ENCODE data around the gene AP5B1. TPM values are rescaled to one million over a fixed set of nuclear protein-coding genes. Genes with fewer than 3 reads are reported as not detected.

Gene AP5B1
- total and polyA plus RNA-seq, 4 donors: 5.0 to 9.3 (median 6.7) TPM

GRCh38 chr11:65793144-65793581 lies 12.4 kb upstream of the AP5B1 start:
- WGBS (ENCODE audit: insufficient coverage): 59% methylated on average over 16 of the region's 16 CpGs
- H3K36me3 ChIP-seq (ENCODE audit: control insufficient read depth, insufficient read depth, low read length): no peaks in the 10 kb centered on the region
- no peaks in the 10 kb centered on the region for H3K9me3 ChIP-seq (ENCODE audit: control insufficient read depth, insufficient read depth, low read length)
- H3K4me3 ChIP-seq (ENCODE audit: low read depth, low read length): no peak overlapping the region
- peaks cover 3% of the 10 kb centered on the region for H3K4me1 ChIP-seq (ENCODE audit: control insufficient read depth, insufficient read depth, low read length)
- DNase-seq (ENCODE audit: low read depth in 4 of 6, low spot score in 6 of 6): no peak
- peaks cover 34% of the 10 kb centered on the region for H3K27me3 ChIP-seq (ENCODE audit: control insufficient read depth, insufficient read depth, low read length)
- no peak overlapping the region for H3K27ac ChIP-seq (ENCODE audit: low read depth, low read length)

GRCh38 chr11:65792456-65792855 lies 11.7 kb upstream of the AP5B1 start:
- no peaks in the 10 kb centered on the region for H3K9me3 ChIP-seq (ENCODE audit: control insufficient read depth, insufficient read depth, low read length)
- DNase-seq (ENCODE audit: low read depth in 4 of 6, low spot score in 6 of 6): no peak
- 83% methylated on average over 6 of the region's 16 CpGs for WGBS (ENCODE audit: insufficient coverage)
- H3K36me3 ChIP-seq (ENCODE audit: control insufficient read depth, insufficient read depth, low read length): no peaks in the 10 kb centered on the region
- peaks cover 39% of the 10 kb centered on the region for H3K27me3 ChIP-seq (ENCODE audit: control insufficient read depth, insufficient read depth, low read length)
- H3K27ac ChIP-seq (ENCODE audit: low read depth, low read length): no peak overlapping the region
- H3K4me3 ChIP-seq (ENCODE audit: low read depth, low read length): no peak overlapping the region
- H3K4me1 ChIP-seq (ENCODE audit: control insufficient read depth, insufficient read depth, low read length): peaks cover 10% of the 10 kb centered on the region

DNA sequence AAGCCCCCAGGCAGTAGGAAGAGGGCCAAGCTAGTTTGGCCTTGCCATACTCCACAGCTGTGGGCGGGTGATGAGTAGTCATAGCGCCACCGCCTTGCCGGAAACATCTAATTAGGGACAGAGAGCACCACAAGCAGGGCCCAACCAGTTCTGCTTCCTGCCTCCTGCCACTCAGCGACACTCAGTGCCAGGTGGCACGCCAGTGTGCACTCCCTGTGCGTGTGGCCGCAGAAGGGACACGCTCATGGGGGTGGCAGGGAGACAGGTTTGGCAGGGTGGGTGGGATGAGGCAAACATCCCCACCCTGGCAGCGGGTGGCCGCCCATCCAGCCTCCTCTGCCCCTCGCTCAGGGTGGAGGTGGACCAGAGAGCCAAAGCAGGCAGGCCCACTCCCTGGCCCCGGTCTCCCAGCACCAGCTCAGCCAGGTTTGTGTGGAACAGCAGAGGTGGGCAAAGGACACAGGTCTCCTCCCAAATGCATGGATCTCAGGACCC lies 11.0 kb upstream of the AP5B1 start:
- no peak overlapping the region for H3K4me3 ChIP-seq (ENCODE audit: low read depth, low read length)
- WGBS (ENCODE audit: insufficient coverage): 93% methylated on average over 8 of the region's 13 CpGs
- no peaks in the 10 kb centered on the region for H3K36me3 ChIP-seq (ENCODE audit: control insufficient read depth, insufficient read depth, low read length)
- H3K27ac ChIP-seq (ENCODE audit: low read depth, low read length): no peak overlapping the region
- peaks cover 45% of the 10 kb centered on the region for H3K27me3 ChIP-seq (ENCODE audit: control insufficient read depth, insufficient read depth, low read length)
- H3K9me3 ChIP-seq (ENCODE audit: control insufficient read depth, insufficient read depth, low read length): no peaks in the 10 kb centered on the region
- H3K4me1 ChIP-seq (ENCODE audit: control insufficient read depth, insufficient read depth, low read length): peaks cover 15% of the 10 kb centered on the region
- no peak for DNase-seq (ENCODE audit: low read depth in 4 of 6, low spot score in 6 of 6)

DNA sequence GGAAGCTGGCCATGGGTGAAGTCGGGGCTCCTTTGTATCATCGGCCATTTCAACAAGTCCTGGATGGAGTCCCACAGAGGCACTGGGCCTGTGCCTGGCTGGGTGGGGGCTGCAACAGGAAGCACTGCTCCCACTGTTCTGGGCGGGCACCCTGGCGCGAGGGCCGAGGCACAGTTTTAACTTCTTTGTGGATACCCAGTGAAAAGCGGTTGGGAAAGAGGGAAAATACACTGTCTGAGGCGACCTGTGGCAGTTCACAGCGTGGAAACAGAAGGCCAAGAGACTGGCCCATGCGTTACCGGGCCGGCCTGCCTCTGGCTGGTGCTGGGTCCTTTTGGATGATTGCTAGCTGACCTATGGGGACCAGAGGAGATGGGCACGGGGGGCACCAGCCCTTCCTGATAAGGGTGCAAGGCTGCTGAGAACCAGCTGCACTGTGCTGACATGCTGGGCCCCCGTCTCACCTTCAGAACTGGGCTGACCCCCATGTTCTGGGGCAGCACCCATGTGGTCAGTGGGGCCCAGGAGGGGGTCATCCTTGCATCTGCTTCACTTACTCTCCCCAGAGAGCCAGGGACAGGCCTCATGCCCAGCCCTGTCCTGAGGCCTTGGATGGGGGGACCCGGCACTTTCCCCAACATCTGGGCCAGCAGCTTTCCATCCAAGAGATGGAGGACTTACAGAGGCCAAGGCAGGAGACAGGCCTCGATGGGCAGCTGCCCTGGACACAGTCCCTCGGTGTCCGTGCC lies 10.3 kb upstream of the AP5B1 start:
- DNase-seq (ENCODE audit: low read depth in 4 of 6, low spot score in 6 of 6): no peak
- Histone ChIP-seq H3K27me3 (ENCODE audit: control insufficient read depth, insufficient read depth, low read length) (peaks cover 52% of the 10 kb centered on the region), H3K27ac (ENCODE audit: low read depth, low read length) (no peak overlapping the region), H3K9me3 (ENCODE audit: control insufficient read depth, insufficient read depth, low read length) (no peaks in the 10 kb centered on the region), H3K4me3 (ENCODE audit: low read depth, low read length) (no peak overlapping the region), H3K4me1 (ENCODE audit: control insufficient read depth, insufficient read depth, low read length) (peaks cover 21% of the 10 kb centered on the region), H3K36me3 (ENCODE audit: control insufficient read depth, insufficient read depth, low read length) (no peaks in the 10 kb centered on the region)
- 83% methylated on average over 18 of the region's 18 CpGs for WGBS (ENCODE audit: insufficient coverage)

DNA sequence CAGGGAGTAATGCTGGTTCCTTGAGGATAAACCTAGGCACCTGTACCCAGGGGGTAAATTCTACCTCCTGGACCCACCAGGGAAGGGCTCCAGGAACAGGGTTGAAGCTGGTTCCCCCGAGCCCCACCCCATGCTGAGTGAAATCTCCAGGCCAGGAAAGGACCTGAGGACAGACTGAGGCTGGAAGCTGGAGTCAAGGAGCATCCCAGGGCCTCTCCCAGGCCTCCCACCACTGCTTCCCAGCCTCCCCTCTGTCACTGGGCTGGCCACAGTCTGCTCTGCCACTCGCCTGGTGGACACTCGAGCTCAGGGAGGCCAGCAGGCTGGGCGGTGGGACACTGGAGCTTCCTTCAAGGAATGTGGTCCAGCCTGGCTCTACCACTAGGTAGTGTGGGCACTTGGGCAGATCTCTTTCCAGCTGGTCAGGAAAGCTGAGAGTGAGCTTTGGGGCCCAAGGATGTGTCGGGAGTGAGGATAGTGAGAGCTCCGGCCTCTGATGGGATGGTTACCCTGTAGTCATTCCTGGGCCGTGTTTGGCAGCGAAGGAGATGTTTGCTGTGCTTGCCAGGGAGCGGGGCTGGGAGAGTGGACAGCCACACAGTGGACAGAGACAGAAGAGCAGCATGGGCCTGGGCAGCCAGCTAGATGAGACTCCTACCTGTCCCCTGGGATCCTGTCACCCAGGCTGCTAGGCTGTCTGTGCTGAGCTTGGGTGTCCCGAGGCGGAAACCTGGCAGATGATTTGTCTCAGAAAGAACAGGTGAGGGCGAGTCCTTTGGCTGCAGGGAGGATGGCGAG lies 9.5 kb upstream of the AP5B1 start:
- Histone ChIP-seq H3K27me3 (ENCODE audit: control insufficient read depth, insufficient read depth, low read length) (peaks cover 60% of the 10 kb centered on the region), H3K4me1 (ENCODE audit: control insufficient read depth, insufficient read depth, low read length) (peaks cover 22% of the 10 kb centered on the region), H3K4me3 (ENCODE audit: low read depth, low read length) (no peak overlapping the region), H3K9me3 (ENCODE audit: control insufficient read depth, insufficient read depth, low read length) (no peaks in the 10 kb centered on the region), H3K27ac (ENCODE audit: low read depth, low read length) (no peak overlapping the region), H3K36me3 (ENCODE audit: control insufficient read depth, insufficient read depth, low read length) (no peaks in the 10 kb centered on the region)
- no peak for DNase-seq (ENCODE audit: low read depth in 4 of 6, low spot score in 6 of 6)
- 74% methylated on average over 13 of the region's 13 CpGs for WGBS (ENCODE audit: insufficient coverage)

DNA sequence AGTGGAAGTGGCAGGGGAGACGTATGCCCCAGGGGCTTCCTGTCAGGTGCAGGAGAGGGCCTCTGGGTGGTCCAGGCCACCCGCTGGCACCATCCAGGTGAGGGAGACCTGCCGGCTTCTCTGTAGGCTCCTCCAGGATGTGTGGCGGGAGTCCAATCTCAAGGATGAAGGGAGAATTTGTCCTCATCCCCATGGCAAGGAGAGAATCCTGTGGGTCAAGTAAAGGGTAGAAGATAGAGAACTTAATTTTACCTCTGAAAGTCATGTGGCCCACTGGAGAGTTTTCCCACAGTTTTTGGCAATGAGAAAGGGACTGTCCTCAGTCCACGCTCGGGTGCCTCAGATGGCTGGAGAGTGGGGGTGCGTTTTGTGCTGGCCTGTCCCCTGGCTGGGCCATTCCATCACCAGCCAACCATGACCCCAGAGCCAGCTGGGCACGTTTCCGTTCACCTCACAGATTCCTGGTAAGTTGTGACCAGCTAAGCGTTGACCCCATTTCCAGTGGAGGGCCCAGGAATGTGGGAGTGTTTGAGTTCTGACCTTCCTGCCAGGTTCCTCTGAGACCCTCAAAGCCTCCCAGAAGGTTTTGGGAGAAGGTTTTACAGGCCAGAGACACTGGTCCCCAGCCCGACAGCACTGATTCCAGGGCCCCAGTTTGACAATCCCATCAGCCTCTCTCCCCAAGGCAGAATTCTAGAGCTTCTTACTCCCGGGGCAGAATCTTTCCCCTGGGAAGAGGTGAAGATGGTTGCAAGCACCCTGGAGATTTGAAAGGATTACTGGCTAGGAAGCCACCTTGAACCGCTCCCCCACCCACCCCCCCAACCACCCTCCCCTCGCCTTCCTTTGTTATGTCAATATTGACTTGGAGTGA lies 8.7 kb upstream of the AP5B1 start:
- H3K27ac ChIP-seq (ENCODE audit: low read depth, low read length): no peak overlapping the region
- no peaks in the 10 kb centered on the region for H3K9me3 ChIP-seq (ENCODE audit: control insufficient read depth, insufficient read depth, low read length)
- H3K27me3 ChIP-seq (ENCODE audit: control insufficient read depth, insufficient read depth, low read length): peaks cover 64% of the 10 kb centered on the region
- H3K36me3 ChIP-seq (ENCODE audit: control insufficient read depth, insufficient read depth, low read length): no peaks in the 10 kb centered on the region
- 87% methylated on average over 7 of the region's 14 CpGs for whole genome bisulfite sequencing (ENCODE audit: insufficient coverage)
- no peak for DNase-seq (ENCODE audit: low read depth in 4 of 6, low spot score in 6 of 6)
- H3K4me3 ChIP-seq (ENCODE audit: low read depth, low read length): no peak overlapping the region
- peaks cover 22% of the 10 kb centered on the region for H3K4me1 ChIP-seq (ENCODE audit: control insufficient read depth, insufficient read depth, low read length)

DNA sequence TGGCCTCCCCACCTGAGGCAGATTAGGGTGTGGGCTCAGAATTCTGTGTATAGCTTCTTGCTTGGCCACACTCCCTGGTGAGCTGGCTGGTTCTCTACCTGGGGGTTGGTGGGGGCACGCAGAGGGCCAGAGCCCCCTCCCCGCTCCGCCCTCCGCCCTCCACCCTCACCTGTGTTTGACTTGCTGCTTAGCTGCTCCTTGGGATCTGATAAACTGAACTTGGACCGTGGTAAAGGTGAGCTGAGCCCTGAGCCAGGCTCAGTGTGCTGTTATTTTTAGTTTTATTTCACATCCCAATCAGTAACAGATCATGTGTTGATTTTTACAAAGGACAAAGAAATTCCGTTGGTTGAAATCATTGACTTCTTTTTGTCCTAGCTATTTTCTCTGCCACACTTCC lies 8.0 kb upstream of the AP5B1 start:
- Histone ChIP-seq H3K4me3 (ENCODE audit: low read depth, low read length) (no peak overlapping the region), H3K4me1 (ENCODE audit: control insufficient read depth, insufficient read depth, low read length) (peaks cover 27% of the 10 kb centered on the region), H3K27ac (ENCODE audit: low read depth, low read length) (no peak overlapping the region), H3K9me3 (ENCODE audit: control insufficient read depth, insufficient read depth, low read length) (no peaks in the 10 kb centered on the region), H3K36me3 (ENCODE audit: control insufficient read depth, insufficient read depth, low read length) (no peaks in the 10 kb centered on the region), H3K27me3 (ENCODE audit: control insufficient read depth, insufficient read depth, low read length) (peaks cover 64% of the 10 kb centered on the region)
- no peak for DNase-seq (ENCODE audit: low read depth in 4 of 6, low spot score in 6 of 6)
- 80% methylated on average over 1 of the region's 6 CpGs for WGBS (ENCODE audit: insufficient coverage)

DNA sequence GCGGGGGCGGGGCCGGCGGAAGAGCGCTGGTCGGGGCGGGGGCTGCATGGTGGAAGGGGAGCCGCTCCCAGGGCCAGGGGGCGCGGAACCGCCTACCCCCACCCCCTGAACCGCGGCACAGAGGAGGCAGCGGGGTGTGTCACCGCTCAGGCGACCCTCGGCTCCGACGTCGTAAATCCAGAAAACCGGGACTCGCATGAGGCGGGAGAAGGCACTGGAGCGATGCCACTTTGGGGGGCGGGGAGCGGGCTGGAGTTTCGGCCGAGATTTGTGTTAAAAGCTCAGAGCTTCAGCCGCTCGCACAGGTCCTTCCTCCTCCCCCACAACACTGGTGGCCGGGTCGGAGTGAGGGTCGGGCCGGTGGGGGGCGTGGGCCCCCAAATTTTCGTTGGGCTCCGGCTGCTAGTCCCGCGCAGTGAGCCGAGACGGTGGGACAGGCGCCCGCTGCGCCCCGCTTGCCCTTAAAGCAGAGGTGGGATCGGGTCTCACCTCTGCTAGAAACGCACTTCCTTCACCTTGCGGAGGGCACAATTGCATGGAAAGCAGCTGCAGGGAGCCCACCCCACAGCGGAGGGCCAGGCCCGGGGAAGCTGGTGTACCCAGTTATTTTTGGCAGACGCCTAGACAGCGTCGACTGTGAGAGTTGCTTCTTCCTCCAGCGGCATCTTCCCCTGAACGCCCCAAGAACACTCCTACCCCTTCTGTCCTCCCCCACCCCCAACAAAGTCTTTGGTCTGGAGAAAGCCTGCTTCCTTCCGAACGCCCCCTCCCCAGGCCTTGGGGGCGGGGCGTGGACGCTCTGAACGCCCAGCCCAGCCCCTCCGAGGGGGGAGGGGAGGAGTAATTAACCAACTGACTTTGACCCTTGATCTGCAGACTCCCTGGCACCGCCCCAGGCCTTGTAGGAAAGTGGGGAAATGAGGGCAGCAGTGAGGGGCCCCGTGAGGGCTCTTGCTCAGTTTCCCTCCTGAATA lies 7.2 kb upstream of the AP5B1 start:
- peak in 1 of 6 donors; percentile 23 for DNase-seq (ENCODE audit: low read depth in 4 of 6, low spot score in 6 of 6)
- Histone ChIP-seq H3K27ac (ENCODE audit: low read depth, low read length) (no peak overlapping the region), H3K4me3 (ENCODE audit: low read depth, low read length) (no peak overlapping the region), H3K4me1 (ENCODE audit: control insufficient read depth, insufficient read depth, low read length) (peaks cover 27% of the 10 kb centered on the region), H3K27me3 (ENCODE audit: control insufficient read depth, insufficient read depth, low read length) (peaks cover 59% of the 10 kb centered on the region), H3K9me3 (ENCODE audit: control insufficient read depth, insufficient read depth, low read length) (no peaks in the 10 kb centered on the region), H3K36me3 (ENCODE audit: control insufficient read depth, insufficient read depth, low read length) (no peaks in the 10 kb centered on the region)
- WGBS (ENCODE audit: insufficient coverage): under 1% methylated on average over 50 of the region's 64 CpGs

Measured in spinal cord (tissue), 10 donors.